Smooth muscle cell (in vitro differentiated cells): Measurements from ENCODE around the gene SART3. TPM values are rescaled to one million over a fixed set of nuclear protein-coding genes. Genes with fewer than 3 reads are reported as not detected.

Experiments used
- DNase-seq: peaks from one replicate; lab custom pipeline; 2025; ENCODE audit not compliant: unreplicated experiment; lab: John Stamatoyannopoulos, UW
- H2AFZ ChIP-seq: fragments of 200-600 bp; sonication (generic); 2 replicates; pipeline ENCODE4 v1.6.0; 2016; ENCODE audit warnings: antibody characterized with exemption, low read depth, mild to moderate bottlenecking
- H3F3A ChIP-seq: fragments of 200-600 bp; sonication (generic); 2 replicates; pipeline ENCODE4 v1.6.0; 2017; ENCODE audit warnings: antibody characterized with exemption, low read depth
- H3K27ac ChIP-seq: fragments of 200-600 bp; sonication (generic); 2 replicates; pipeline ENCODE4 v1.5.1; 2016; ENCODE audit warnings: low read depth, mild to moderate bottlenecking
- H3K27me3 ChIP-seq: fragments of 200-600 bp; sonication (generic); 2 replicates; pipeline ENCODE4 v1.6.1; 2016; ENCODE audit warnings: low read depth, mild to moderate bottlenecking
- H3K36me3 ChIP-seq: fragments of 200-600 bp; sonication (generic); 2 replicates; pipeline ENCODE4 v1.5.1; 2016; ENCODE audit warnings: low read depth
- H3K4me1 ChIP-seq: fragments of 200-600 bp; sonication (generic); 2 replicates; pipeline ENCODE4 v1.5.1; 2016; ENCODE audit warnings: low read depth
- H3K4me2 ChIP-seq: fragments of 200-600 bp; sonication (generic); 2 replicates; pipeline ENCODE4 v1.6.0; 2016; ENCODE audit warnings: mild to moderate bottlenecking
- H3K4me3 ChIP-seq: fragments of 200-600 bp; sonication (generic); 2 replicates; pipeline ENCODE4 v1.5.1; 2016; ENCODE audit warnings: mild to moderate bottlenecking
- H3K79me2 ChIP-seq: fragments of 200-600 bp; sonication (generic); 2 replicates; pipeline ENCODE4 v1.6.0; 2016; ENCODE audit warnings: low read depth, mild to moderate bottlenecking
- H3K9ac ChIP-seq: fragments of 200-600 bp; sonication (generic); 2 replicates; pipeline ENCODE4 v1.6.0; 2016; ENCODE audit warnings: low read depth
- H3K9me3 ChIP-seq: fragments of 200-600 bp; sonication (generic); replicated peaks from 2 replicates; pipeline ENCODE4 v1.5.1; 2016; ENCODE audit warnings: low read depth
- H4K20me1 ChIP-seq: fragments of 200-600 bp; sonication (generic); 2 replicates; pipeline ENCODE4 v1.6.0; 2016; ENCODE audit warnings: low read depth
- WGBS: methylation state at CpG from one replicate; pipeline ENCODE4 v1.1.7; 2016; ENCODE audit warnings: low lambda C conversion rate; 5-methylcytosine and 5-hydroxymethylcytosine counted together
- polyA plus RNA-seq: library from polyadenylated mRNA; unstranded; fragments of >200 nt; fragmentation: Nextera tagmentation; extraction: Ambion mirVana; gene quantifications from 2 replicates; pipeline ENCODE4 v1.2.1, GENCODE V29; 2016
- total RNA-seq: library from RNA; depleted of rRNA; stranded (reverse); fragments of >200 nt; gene quantifications from 2 replicates; pipeline ENCODE4 v1.2.3, GENCODE V29; 2014
- TF ChIP-seq, protein P1 (sequence below): fragments of 200-600 bp; sonication (generic); IDR thresholded peaks from 2 replicates; pipeline ENCODE4 v1.5.1; 2017; ENCODE audit warnings: borderline replicate concordance, mild to moderate bottlenecking, antibody characterized with exemption; ENCODE audit not compliant: insufficient read depth, poor library complexity, severe bottlenecking

The SART3 gene
- total and polyA plus RNA-seq, 2 experiments from 2014 or later, result 22.7 to 94.5 TPM

DNA sequence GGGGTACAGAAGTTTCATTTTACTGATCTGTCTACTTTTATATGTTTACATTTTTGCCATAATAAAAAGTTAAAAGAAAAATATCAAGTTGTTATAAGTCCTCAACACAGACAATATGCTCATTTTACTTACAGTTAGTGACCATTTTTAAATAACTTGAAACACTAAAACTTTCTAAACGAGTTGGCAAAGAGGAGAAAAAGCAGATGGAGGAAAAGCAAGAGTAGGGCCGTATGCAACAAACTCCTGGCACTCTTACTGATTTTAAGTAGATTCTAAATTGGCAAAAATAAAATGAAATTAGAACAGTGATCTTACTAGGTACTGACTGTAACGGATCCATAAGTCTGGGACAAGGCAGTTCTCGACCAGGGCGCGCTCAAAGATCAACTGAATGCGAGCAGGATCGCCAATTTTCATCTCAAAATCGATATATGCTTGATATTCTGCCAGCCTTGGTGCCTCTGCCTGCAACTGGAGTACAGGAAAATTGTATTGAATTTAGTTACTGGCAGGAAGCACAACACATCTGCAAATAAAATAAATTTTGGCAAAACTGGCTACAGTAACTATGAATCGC, 22.3 kb downstream of the SART3 start:
- TF ChIP-seq, protein P1, sequence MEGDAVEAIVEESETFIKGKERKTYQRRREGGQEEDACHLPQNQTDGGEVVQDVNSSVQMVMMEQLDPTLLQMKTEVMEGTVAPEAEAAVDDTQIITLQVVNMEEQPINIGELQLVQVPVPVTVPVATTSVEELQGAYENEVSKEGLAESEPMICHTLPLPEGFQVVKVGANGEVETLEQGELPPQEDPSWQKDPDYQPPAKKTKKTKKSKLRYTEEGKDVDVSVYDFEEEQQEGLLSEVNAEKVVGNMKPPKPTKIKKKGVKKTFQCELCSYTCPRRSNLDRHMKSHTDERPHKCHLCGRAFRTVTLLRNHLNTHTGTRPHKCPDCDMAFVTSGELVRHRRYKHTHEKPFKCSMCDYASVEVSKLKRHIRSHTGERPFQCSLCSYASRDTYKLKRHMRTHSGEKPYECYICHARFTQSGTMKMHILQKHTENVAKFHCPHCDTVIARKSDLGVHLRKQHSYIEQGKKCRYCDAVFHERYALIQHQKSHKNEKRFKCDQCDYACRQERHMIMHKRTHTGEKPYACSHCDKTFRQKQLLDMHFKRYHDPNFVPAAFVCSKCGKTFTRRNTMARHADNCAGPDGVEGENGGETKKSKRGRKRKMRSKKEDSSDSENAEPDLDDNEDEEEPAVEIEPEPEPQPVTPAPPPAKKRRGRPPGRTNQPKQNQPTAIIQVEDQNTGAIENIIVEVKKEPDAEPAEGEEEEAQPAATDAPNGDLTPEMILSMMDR, result no peak
- Histone ChIP-seq H3K79me2 (peaks cover 34% of the 10 kb centered on the region), H3K4me3 (no peak overlapping the region), H4K20me1 (peaks cover 81% of the 10 kb centered on the region), H3K36me3 (peaks cover 29% of the 10 kb centered on the region), H3K4me1 (no peaks in the 10 kb centered on the region), H3F3A (no peaks in the 10 kb centered on the region), H3K9me3 (no peaks in the 10 kb centered on the region), H3K27ac (no peak overlapping the region), H3K4me2 (no peak overlapping the region), H3K27me3 (no peaks in the 10 kb centered on the region), H3K9ac (no peak overlapping the region), H2AFZ (no peak overlapping the region)
- DNase-seq, result no peak
- WGBS, result 96% methylated on average over 10 of the region's 10 CpGs

DNA sequence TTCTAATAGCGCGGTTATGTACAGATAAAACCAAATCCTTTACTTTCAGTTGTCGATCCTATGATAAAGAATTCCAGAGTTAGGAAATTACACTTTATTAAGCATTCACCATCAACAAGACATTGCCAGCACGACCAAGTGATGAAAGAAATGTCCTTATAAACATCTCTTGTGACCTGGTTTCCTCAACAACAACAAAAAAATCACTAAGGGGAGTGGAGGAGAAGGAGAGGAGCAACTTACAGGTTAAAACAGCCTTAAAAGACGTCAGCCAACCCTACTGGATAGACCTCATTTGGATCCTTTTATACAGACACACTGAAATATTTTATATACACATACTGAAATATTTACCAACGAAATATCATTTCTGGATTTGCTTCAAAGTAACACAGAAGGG, 22.8 kb downstream of the SART3 start:
- Histone ChIP-seq H3K9me3 (no peaks in the 10 kb centered on the region), H3K4me3 (no peak overlapping the region), H3F3A (no peaks in the 10 kb centered on the region), H3K9ac (no peak overlapping the region), H3K79me2 (peaks cover 28% of the 10 kb centered on the region), H3K4me2 (no peak overlapping the region), H3K36me3 (peaks cover 29% of the 10 kb centered on the region), H3K27ac (no peak overlapping the region), H2AFZ (no peak overlapping the region), H3K4me1 (no peaks in the 10 kb centered on the region), H3K27me3 (no peaks in the 10 kb centered on the region), H4K20me1 (peaks cover 76% of the 10 kb centered on the region)
- DNase-seq, result no peak
- WGBS, result 90% methylated on average over 6 of the region's 6 CpGs
- TF ChIP-seq, protein P1, result no peak

DNA sequence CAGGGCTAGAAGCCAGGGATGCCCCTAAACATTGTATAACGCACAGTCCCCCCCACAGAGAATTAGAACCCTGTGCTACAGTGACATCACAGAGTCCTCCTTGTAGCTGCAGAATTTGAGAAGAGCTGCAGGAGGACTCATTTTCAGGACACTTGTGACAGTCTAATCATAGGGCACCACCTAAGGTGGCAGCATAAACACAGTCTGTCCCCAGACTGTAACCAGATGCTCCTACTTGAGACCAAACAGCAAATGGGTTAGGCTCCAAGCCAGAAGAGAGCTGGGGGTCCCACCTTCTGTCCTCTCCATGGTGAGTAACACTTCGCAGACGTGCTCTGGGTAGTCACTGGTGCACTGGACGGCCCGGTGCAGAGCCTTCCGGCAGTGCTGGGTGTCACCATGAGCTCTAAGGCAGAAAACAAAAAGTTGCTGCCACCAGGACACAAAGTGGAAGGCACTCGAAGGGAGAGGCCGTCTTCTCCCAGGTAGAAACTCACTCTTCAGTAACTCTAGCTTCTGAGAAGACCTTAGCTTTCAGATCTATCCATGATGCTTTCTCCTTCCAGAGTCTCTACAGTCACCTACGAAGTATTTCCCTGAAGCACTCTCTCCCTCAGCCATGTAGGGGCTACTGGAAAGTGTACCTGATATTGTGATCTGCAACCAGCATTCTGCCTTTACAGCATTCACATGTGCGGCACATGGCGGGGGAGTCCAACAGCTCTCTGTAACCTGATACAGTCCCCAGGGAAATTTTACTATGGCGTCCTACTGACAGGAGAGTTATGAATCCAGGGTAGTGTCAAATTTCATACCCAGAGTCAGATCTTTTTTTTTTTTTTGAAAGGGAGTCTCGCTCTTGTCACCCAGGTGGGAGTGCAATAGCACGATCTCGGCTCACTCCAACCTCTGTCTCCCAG, 28.8 kb downstream of the SART3 start:
- Histone ChIP-seq H3K79me2 (no peaks in the 10 kb centered on the region), H3K4me2 (no peak overlapping the region), H3F3A (no peaks in the 10 kb centered on the region), H3K9ac (no peak overlapping the region), H3K4me1 (peaks cover 10% of the 10 kb centered on the region), H3K27me3 (no peaks in the 10 kb centered on the region), H3K9me3 (no peaks in the 10 kb centered on the region), H2AFZ (no peak overlapping the region), H3K36me3 (peaks cover 36% of the 10 kb centered on the region), H3K4me3 (no peak overlapping the region), H4K20me1 (peaks cover 21% of the 10 kb centered on the region), H3K27ac (no peak overlapping the region)
- 95% methylated on average over 15 of the region's 15 CpGs for WGBS
- DNase-seq, result no peak
- TF ChIP-seq, protein P1, result no peak
